ENCODE data around the gene WDR64. TPM values are rescaled to one million over a fixed set of nuclear protein-coding genes. Genes with fewer than 3 reads are reported as not detected.
A peak's percentile ranks its signal among the peaks of the same experiment; 100 is the strongest.
"Not testable (repeated sequence)": the region's sequence is repeated elsewhere in the genome, so short reads cannot be mapped to it uniquely, and the experiment has no call there.

WDR64 gene
- total RNA-seq, 5 donors from 2014 or later (not counting 1 experiment from before 2014, with no cell fraction given) = 0.13 to 0.48 (median 0.26) TPM; not detected in 1

- Mint-ChIP-seq H3K27me3 (peaks cover 0 to 1% of the 10 kb centered on the region in 2 donors), H3K27ac (no peak overlapping the region), H3K4me1 (peaks cover 0 to 2% (median 0%) of the 10 kb centered on the region in 3 donors), H3K36me3 (no peaks in the 10 kb centered on the region), H3K9me3 (no peaks in the 10 kb centered on the region), H3K4me3 (no peak overlapping the region)
- no peak overlapping the region for H3K4me3 ChIP-seq (ENCODE audit: control insufficient read depth in 1 of 2, extremely low read depth in 1 of 2, low read length in 1 of 2)
- DNase-seq = no peak
- ATAC-seq (replicated peaks in 1 of 4) = no peak
- CTCF ChIA-PET = no interaction called here
- POLR2A ChIA-PET = no interaction called here
- H3K36me3 ChIP-seq (ENCODE audit: control insufficient read depth in 2 of 2, extremely low read depth in 1 of 2, insufficient read depth in 1 of 2, low read length in 1 of 2) = no peaks in the 10 kb centered on the region
- no peaks in the 10 kb centered on the region for H3K9me3 ChIP-seq
- peaks cover 2 to 9% of the 10 kb centered on the region in 2 experiments for H3K27me3 ChIP-seq (replicated peaks in 1 of 2; ENCODE audit: control insufficient read depth in 2 of 2, extremely low read depth in 1 of 2, insufficient read depth in 2 of 2, low read length in 1 of 2)
- H3K4me1 ChIP-seq (ENCODE audit: control insufficient read depth in 1 of 2, extremely low read depth in 1 of 2, insufficient read depth in 2 of 2, low read length in 2 of 2) = no peaks in the 10 kb centered on the region
- H3K27ac ChIP-seq (ENCODE audit: low read length) = no peak overlapping the region
These were observed 78.0 kb downstream of the WDR64 start for GRCh38 chr1:241730031-241730430.

DNA sequence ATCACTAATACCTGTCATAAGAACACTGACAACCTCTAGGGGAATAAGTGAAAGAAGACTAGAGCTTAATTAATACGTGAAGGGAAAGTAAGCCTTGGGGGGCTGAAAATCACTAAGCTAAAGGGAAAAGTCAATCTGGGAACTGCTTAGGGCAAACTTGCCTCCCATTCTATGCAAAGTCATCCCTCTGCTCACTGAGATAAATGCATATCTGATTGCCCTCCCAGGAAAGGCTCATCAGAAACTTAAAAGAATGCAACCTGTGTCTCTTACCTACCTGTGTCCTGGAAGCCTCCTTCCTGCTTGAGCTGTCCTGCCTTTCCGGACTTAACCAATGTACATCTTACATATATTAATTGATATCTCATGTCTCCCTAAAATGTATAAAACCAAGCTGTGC, 81.8 kb downstream of the WDR64 start:
- no peaks in the 10 kb centered on the region for H3K36me3 Mint-ChIP-seq
- Histone ChIP-seq H3K27ac (ENCODE audit: low read length) (no peak overlapping the region), H3K36me3 (ENCODE audit: control insufficient read depth in 2 of 2, extremely low read depth in 1 of 2, insufficient read depth in 1 of 2, low read length in 1 of 2) (no peaks in the 10 kb centered on the region), H3K4me1 (ENCODE audit: control insufficient read depth in 1 of 2, extremely low read depth in 1 of 2, insufficient read depth in 2 of 2, low read length in 2 of 2) (no peaks in the 10 kb centered on the region), H3K9me3 (no peaks in the 10 kb centered on the region), H3K27me3 (replicated peaks in 1 of 2; ENCODE audit: control insufficient read depth in 2 of 2, extremely low read depth in 1 of 2, insufficient read depth in 2 of 2, low read length in 1 of 2) (no peaks in the 10 kb centered on the region), H3K4me3 (ENCODE audit: control insufficient read depth in 1 of 2, extremely low read depth in 1 of 2, low read length in 1 of 2) (no peak overlapping the region)
- H3K4me3 Mint-ChIP-seq = no peak overlapping the region
- peaks cover 4 to 13% (median 11%) of the 10 kb centered on the region in 3 donors for H3K4me1 Mint-ChIP-seq
- DNase-seq (no peak), ATAC-seq (replicated peaks in 1 of 4) (no peak)
- 83% methylated on average over 1 of the region's 2 CpGs for WGBS (ENCODE audit: insufficient coverage)
- H3K9me3 Mint-ChIP-seq = no peaks in the 10 kb centered on the region
- peaks cover 0 to 1% of the 10 kb centered on the region in 2 donors for H3K27me3 Mint-ChIP-seq
- CTCF ChIA-PET = interaction anchor here in 1 of 2 donors (0.5 kb wide), 1 partner anchor 93 kb away, joined by 6 read pairs; the partner anchor contains the start of genes CHML and OPN3
- POLR2A ChIA-PET = no interaction called here
- H3K27ac Mint-ChIP-seq = no peak overlapping the region

GRCh38 chr1:241734533-241734932, 82.5 kb downstream of the WDR64 start:
- ChIA-PET CTCF (interaction anchor here in 1 of 2 donors (0.5 kb wide), 1 partner anchor 94 kb away, joined by 6 read pairs; the partner anchor contains the start of genes CHML and OPN3), POLR2A (no interaction called here)
- no peaks in the 10 kb centered on the region for H3K27me3 ChIP-seq (replicated peaks in 1 of 2; ENCODE audit: control insufficient read depth in 2 of 2, extremely low read depth in 1 of 2, insufficient read depth in 2 of 2, low read length in 1 of 2)
- H3K4me3 ChIP-seq (ENCODE audit: control insufficient read depth in 1 of 2, extremely low read depth in 1 of 2, low read length in 1 of 2) = no peak overlapping the region
- Mint-ChIP-seq H3K4me1 (peaks cover 4 to 13% (median 11%) of the 10 kb centered on the region in 3 donors), H3K4me3 (no peak overlapping the region), H3K27me3 (peaks cover 0 to 1% of the 10 kb centered on the region in 2 donors), H3K9me3 (no peaks in the 10 kb centered on the region), H3K36me3 (no peaks in the 10 kb centered on the region), H3K27ac (no peak overlapping the region)
- ATAC-seq (replicated peaks in 1 of 4) (no peak), DNase-seq (no peak)
- H3K4me1 ChIP-seq (ENCODE audit: control insufficient read depth in 1 of 2, extremely low read depth in 1 of 2, insufficient read depth in 2 of 2, low read length in 2 of 2) = no peaks in the 10 kb centered on the region
- H3K27ac ChIP-seq (ENCODE audit: low read length) = no peak overlapping the region
- no CpG with 5 or more reads among the region's 5 CpGs for WGBS (ENCODE audit: insufficient coverage)
- no peaks in the 10 kb centered on the region for H3K9me3 ChIP-seq
- H3K36me3 ChIP-seq (ENCODE audit: control insufficient read depth in 2 of 2, extremely low read depth in 1 of 2, insufficient read depth in 1 of 2, low read length in 1 of 2) = no peaks in the 10 kb centered on the region

DNA sequence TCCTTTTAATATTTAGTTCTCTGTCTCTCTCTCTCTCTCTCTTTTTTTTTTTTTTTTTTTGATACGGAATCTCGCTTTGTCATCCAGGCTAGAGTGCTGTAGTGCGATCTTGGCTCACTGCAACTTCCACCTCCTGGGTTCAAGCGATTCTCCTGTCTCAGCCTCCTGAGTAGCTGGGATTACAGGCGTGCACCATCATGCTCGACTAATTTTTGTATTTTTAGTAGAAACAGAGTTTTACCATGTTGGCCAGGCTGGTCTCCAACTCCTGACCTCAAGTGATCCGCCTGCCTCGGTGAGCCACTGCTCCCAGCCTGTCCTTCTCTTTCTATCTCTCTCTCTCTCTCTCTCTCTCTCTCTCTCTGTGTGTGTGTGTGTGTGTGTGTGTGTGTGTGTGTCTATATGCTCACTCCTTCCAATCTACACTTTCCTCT, 83.4 kb downstream of the WDR64 start:
- H3K9me3 Mint-ChIP-seq; H3K27ac ChIP-seq (ENCODE audit: low read length); H3K4me3 ChIP-seq (ENCODE audit: control insufficient read depth in 1 of 2, extremely low read depth in 1 of 2, low read length in 1 of 2); H3K27ac Mint-ChIP-seq; H3K9me3 ChIP-seq; H3K27me3 Mint-ChIP-seq; H3K4me3 Mint-ChIP-seq; H3K27me3 ChIP-seq (replicated peaks in 1 of 2; ENCODE audit: control insufficient read depth in 2 of 2, extremely low read depth in 1 of 2, insufficient read depth in 2 of 2, low read length in 1 of 2); H3K4me1 ChIP-seq (ENCODE audit: control insufficient read depth in 1 of 2, extremely low read depth in 1 of 2, insufficient read depth in 2 of 2, low read length in 2 of 2); POLR2A ChIA-PET; H3K36me3 ChIP-seq (ENCODE audit: control insufficient read depth in 2 of 2, extremely low read depth in 1 of 2, insufficient read depth in 1 of 2, low read length in 1 of 2); H3K36me3 Mint-ChIP-seq; ATAC-seq (replicated peaks in 1 of 4); DNase-seq: not testable (repeated sequence)
- no CpG with 5 or more reads among the region's 8 CpGs for WGBS (ENCODE audit: insufficient coverage)
- peaks cover 4 to 13% (median 11%) of the 10 kb centered on the region in 3 donors for H3K4me1 Mint-ChIP-seq
- CTCF ChIA-PET = interaction anchor here in 1 of 2 donors (0.7 kb wide), 1 partner anchor 73 kb away, joined by 8 read pairs; no protein-coding TSS in a partner anchor

GRCh38 chr1:241736387-241736786, 84.3 kb downstream of the WDR64 start:
- Histone ChIP-seq H3K27ac (ENCODE audit: low read length) (no peak overlapping the region), H3K36me3 (ENCODE audit: control insufficient read depth in 2 of 2, extremely low read depth in 1 of 2, insufficient read depth in 1 of 2, low read length in 1 of 2) (no peaks in the 10 kb centered on the region), H3K4me3 (ENCODE audit: control insufficient read depth in 1 of 2, extremely low read depth in 1 of 2, low read length in 1 of 2) (no peak overlapping the region), H3K4me1 (ENCODE audit: control insufficient read depth in 1 of 2, extremely low read depth in 1 of 2, insufficient read depth in 2 of 2, low read length in 2 of 2) (no peaks in the 10 kb centered on the region), H3K9me3 (no peaks in the 10 kb centered on the region), H3K27me3 (replicated peaks in 1 of 2; ENCODE audit: control insufficient read depth in 2 of 2, extremely low read depth in 1 of 2, insufficient read depth in 2 of 2, low read length in 1 of 2) (no peaks in the 10 kb centered on the region)
- Mint-ChIP-seq H3K27ac (no peak overlapping the region), H3K36me3 (no peaks in the 10 kb centered on the region), H3K4me1 (peaks cover 4 to 13% (median 11%) of the 10 kb centered on the region in 3 donors), H3K9me3 (no peaks in the 10 kb centered on the region), H3K27me3 (peaks cover 0 to 1% of the 10 kb centered on the region in 2 donors), H3K4me3 (no peak overlapping the region)
- WGBS (ENCODE audit: insufficient coverage) = no CpG with 5 or more reads among the region's 3 CpGs
- ChIA-PET POLR2A (no interaction called here), CTCF (interaction anchor here in 1 of 2 donors (0.6 kb wide), 1 partner anchor 110 kb away, joined by 6 read pairs; no protein-coding TSS in a partner anchor)
- ATAC-seq (replicated peaks in 1 of 4) = peak in 1 of 4 experiments; percentile 62
- no peak for DNase-seq

DNA sequence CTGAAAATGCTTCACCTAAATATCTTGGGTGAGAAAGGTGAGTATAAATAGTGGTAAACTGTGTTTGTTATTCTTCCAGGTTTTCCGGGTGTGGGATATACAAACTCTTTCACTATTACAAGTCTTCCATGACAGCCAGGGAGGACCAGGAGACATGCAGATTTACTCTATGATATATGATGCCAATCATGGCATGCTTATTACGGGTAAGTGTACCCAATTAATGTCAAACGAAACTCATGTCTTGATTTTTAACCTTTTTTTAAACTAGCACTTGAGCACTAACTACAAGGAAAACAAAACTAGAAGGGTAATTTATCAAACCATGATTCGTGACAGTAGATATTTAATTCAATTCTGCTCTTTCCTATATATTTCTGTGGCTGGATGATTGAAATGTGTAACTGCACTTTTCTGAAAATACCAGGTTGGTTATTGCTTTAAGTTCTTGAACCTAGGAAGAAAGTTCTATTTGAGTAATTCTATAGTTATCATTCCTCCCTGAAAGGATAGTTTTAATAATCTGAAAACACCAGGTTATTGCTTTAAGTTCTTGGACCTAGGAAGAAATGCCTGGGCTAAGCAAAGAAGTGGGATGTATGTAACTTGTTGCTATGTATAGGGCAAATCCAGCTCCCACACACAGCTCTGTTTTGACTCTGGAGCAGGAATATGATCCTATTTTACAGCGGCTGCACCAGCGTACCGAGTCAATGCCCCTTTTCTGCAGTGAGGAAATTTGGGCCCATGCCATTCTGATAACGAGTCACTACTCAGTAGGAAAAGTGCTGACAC, 86.4 kb downstream of the WDR64 start:
- Histone ChIP-seq H3K27me3 (replicated peaks in 1 of 2; ENCODE audit: control insufficient read depth in 2 of 2, extremely low read depth in 1 of 2, insufficient read depth in 2 of 2, low read length in 1 of 2) (no peaks in the 10 kb centered on the region), H3K9me3 (no peaks in the 10 kb centered on the region), H3K4me3 (ENCODE audit: control insufficient read depth in 1 of 2, extremely low read depth in 1 of 2, low read length in 1 of 2) (no peak overlapping the region), H3K36me3 (ENCODE audit: control insufficient read depth in 2 of 2, extremely low read depth in 1 of 2, insufficient read depth in 1 of 2, low read length in 1 of 2) (no peaks in the 10 kb centered on the region), H3K4me1 (ENCODE audit: control insufficient read depth in 1 of 2, extremely low read depth in 1 of 2, insufficient read depth in 2 of 2, low read length in 2 of 2) (no peaks in the 10 kb centered on the region), H3K27ac (ENCODE audit: low read length) (no peak overlapping the region)
- no peak overlapping the region for H3K4me3 Mint-ChIP-seq
- H3K9me3 Mint-ChIP-seq = no peaks in the 10 kb centered on the region
- H3K36me3 Mint-ChIP-seq = no peaks in the 10 kb centered on the region
- DNase-seq = no peak
- WGBS (ENCODE audit: insufficient coverage) = 89% methylated on average over 4 of the region's 8 CpGs
- H3K27ac Mint-ChIP-seq = no peak overlapping the region
- POLR2A ChIA-PET = no interaction called here
- peaks cover 0 to 1% of the 10 kb centered on the region in 2 donors for H3K27me3 Mint-ChIP-seq
- CTCF ChIA-PET = no interaction called here
- no peak for ATAC-seq (replicated peaks in 1 of 4)
- H3K4me1 Mint-ChIP-seq = peaks cover 4 to 13% (median 11%) of the 10 kb centered on the region in 3 donors

All from T-cell (primary cell).